IMR-90 (cell line): ENCODE data around the gene CYP8B1. TPM values are rescaled to one million over a fixed set of nuclear protein-coding genes. Genes with fewer than 3 reads are reported as not detected.

Experiments used
- ATAC-seq: fragments of 200-7000 bp; cut with Tn5 transposase; 2 replicates; pipeline ENCODE4 v1.9.1; 2020; ENCODE audit warnings: low read depth, mild to moderate bottlenecking, moderate library complexity
- BruUV-seq: library from RNA; stranded (reverse); fragments of 400-500 nt; replicated peaks from 2 replicates; lab custom pipeline; 2021; lab: Mats Ljungman, UMichigan
- CTCF ChIA-PET: fragments of 300-600 bp; formaldehyde crosslinking; extraction: SDS; loops from one replicate; lab custom pipeline; 2021; ENCODE audit warnings: antibody characterized with exemption; lab: Yijun Ruan, JAX
- POLR2A ChIA-PET: fragments of 300-600 bp; sonication (Branson Sonifier 250); formaldehyde crosslinking; loops from one replicate; lab custom pipeline; 2022; ENCODE audit warnings: antibody characterized with exemption; ENCODE audit not compliant: unreplicated experiment; lab: Charles Lee
- DNase-seq: peaks from one replicate; pipeline ENCODE4 v3.0.0; 2013
- H2AFZ ChIP-seq: replicated peaks from 2 replicates; pipeline ENCODE3; 2013; ENCODE audit warnings: low read length, mild to moderate bottlenecking; ENCODE audit not compliant: poor library complexity
- H2AK5ac ChIP-seq: 2 replicates; pipeline ENCODE4 v1.6.1; 2013; ENCODE audit warnings: low read depth, low read length, inconsistent platforms
- H2AK9ac ChIP-seq: replicated peaks from 2 replicates; pipeline ENCODE3; 2013; ENCODE audit warnings: mild to moderate bottlenecking, low read depth, low read length, moderate library complexity; ENCODE audit not compliant: poor library complexity
- H2BK120ac ChIP-seq: 2 replicates; pipeline ENCODE4 v1.6.1; 2013; ENCODE audit warnings: low read depth, low read length, inconsistent platforms
- H2BK15ac ChIP-seq: 3 replicates; pipeline ENCODE4 v1.6.1; 2013; ENCODE audit warnings: low read depth, low read length, inconsistent platforms
- H2BK20ac ChIP-seq: 2 replicates; pipeline ENCODE4 v1.6.1; 2013; ENCODE audit warnings: low read depth, mild to moderate bottlenecking, inconsistent platforms, low read length, moderate library complexity
- H2BK5ac ChIP-seq: 2 replicates; pipeline ENCODE4 v1.6.1; 2013; ENCODE audit warnings: mild to moderate bottlenecking, low read depth, low read length, inconsistent platforms; ENCODE audit not compliant: poor library complexity, severe bottlenecking
- H3K14ac ChIP-seq: replicated peaks from 2 replicates; pipeline ENCODE4 v1.6.1; 2013; ENCODE audit warnings: low read depth, low read length, inconsistent platforms
- H3K18ac ChIP-seq: 2 replicates; pipeline ENCODE4 v1.6.1; 2013; ENCODE audit warnings: low read depth, low read length, control low read depth
- H3K23ac ChIP-seq: 2 replicates; pipeline ENCODE4 v1.6.1; 2013; ENCODE audit warnings: low read depth, low read length, inconsistent platforms
- H3K27ac ChIP-seq: 2 replicates; pipeline ENCODE4 v1.5.1; 2013; ENCODE audit warnings: mild to moderate bottlenecking, control low read depth, low read length; ENCODE audit not compliant: insufficient read depth
- H3K27me3 ChIP-seq: 2 replicates; pipeline ENCODE4 v1.6.1; 2013; ENCODE audit warnings: low read length; ENCODE audit not compliant: control insufficient read depth, insufficient read depth
- H3K36me3 ChIP-seq: 2 replicates; pipeline ENCODE4 v1.6.1; 2013; ENCODE audit warnings: low read length, mixed read lengths; ENCODE audit not compliant: control insufficient read depth, insufficient read depth
- H3K4ac ChIP-seq: 2 replicates; pipeline ENCODE4 v1.6.1; 2013; ENCODE audit warnings: low read depth, low read length, inconsistent platforms
- H3K4me1 ChIP-seq: 2 replicates; pipeline ENCODE4 v1.6.1; 2013; ENCODE audit warnings: low read length, mixed read lengths; ENCODE audit not compliant: control insufficient read depth, insufficient read depth
- H3K4me2 ChIP-seq: 2 replicates; pipeline ENCODE4 v1.6.1; 2013; ENCODE audit warnings: low read depth, mild to moderate bottlenecking, control low read depth, low read length, moderate library complexity
- H3K4me3 ChIP-seq: 2 replicates; pipeline ENCODE4 v1.5.1; 2013; ENCODE audit warnings: low read depth, mild to moderate bottlenecking, control low read depth, low read length, moderate library complexity; ENCODE audit not compliant: insufficient read depth
- H3K56ac ChIP-seq: 2 replicates; pipeline ENCODE4 v1.6.1; 2013; ENCODE audit warnings: low read length, inconsistent platforms; ENCODE audit not compliant: insufficient read depth; ENCODE audit errors: extremely low read depth
- H3K79me1 ChIP-seq, 2 experiments: 2 replicates each; pipeline ENCODE4 v1.6.1; 2013; ENCODE audit warnings: low read length in 2 of 2, inconsistent platforms in 1 of 2, low read depth in 1 of 2
- H3K9ac ChIP-seq: 2 replicates; pipeline ENCODE4 v1.6.1; 2013; ENCODE audit warnings: low read depth, low read length, control low read depth
- H3K9me1 ChIP-seq: 2 replicates; pipeline ENCODE4 v1.6.1; 2013; ENCODE audit warnings: low read length, inconsistent platforms; ENCODE audit not compliant: insufficient read depth
- H3K9me3 ChIP-seq: 2 replicates; pipeline ENCODE4 v1.6.1; 2013; ENCODE audit warnings: low read length; ENCODE audit not compliant: control insufficient read depth, insufficient read depth
- H4K20me1 ChIP-seq: 2 replicates; pipeline ENCODE4 v1.6.1; 2013; ENCODE audit warnings: low read length, inconsistent platforms; ENCODE audit not compliant: insufficient read depth
- H4K5ac ChIP-seq: 2 replicates; pipeline ENCODE4 v1.6.1; 2013; ENCODE audit warnings: mild to moderate bottlenecking, low read depth, low read length, control low read depth
- H4K8ac ChIP-seq, 2 experiments: 2 replicates each; pipeline ENCODE4 v1.6.1; 2013; ENCODE audit warnings: low read depth in 2 of 2, low read length in 2 of 2, control low read depth in 1 of 2, inconsistent platforms in 1 of 2
- H4K91ac ChIP-seq: 2 replicates; pipeline ENCODE4 v1.6.1; 2013; ENCODE audit warnings: low read depth, low read length, inconsistent platforms; ENCODE audit not compliant: insufficient read depth
- BHLHE40 ChIP-seq: fragments of 150-350 bp; IDR thresholded peaks from 2 replicates; pipeline ENCODE4 v1.6.1; 2016; ENCODE audit warnings: mild to moderate bottlenecking, low read depth, low read length
- CEBPB ChIP-seq: IDR thresholded peaks from 2 replicates; pipeline ENCODE4 v1.6.1; 2012; ENCODE audit warnings: low read depth, low read length, improper control_type of control experiment
- CHD1 ChIP-seq: IDR thresholded peaks from 2 replicates; pipeline ENCODE4 v1.6.1; 2012; ENCODE audit warnings: low read depth, low read length, improper control_type of control experiment
- CTCF ChIP-seq: conservative IDR thresholded peaks from 2 replicates; pipeline ENCODE4 v1.5.1; 2012; ENCODE audit warnings: mild to moderate bottlenecking, low read depth, low read length, improper control_type of control experiment
- ELK1 ChIP-seq: fragments of 150-350 bp; IDR thresholded peaks from 2 replicates; pipeline ENCODE4 v1.6.1; 2016; ENCODE audit warnings: low read depth, mild to moderate bottlenecking, low read length, moderate library complexity, borderline replicate concordance
- FOS ChIP-seq: fragments of 150-350 bp; IDR thresholded peaks from 2 replicates; pipeline ENCODE4 v1.6.1; 2016; ENCODE audit warnings: low read depth, low read length
- MAFK ChIP-seq: IDR thresholded peaks from 2 replicates; pipeline ENCODE4 v1.6.1; 2012; ENCODE audit warnings: low read depth, low read length, improper control_type of control experiment
- MAZ ChIP-seq: IDR thresholded peaks from 2 replicates; pipeline ENCODE4 v1.6.1; 2012; ENCODE audit warnings: low read depth, mild to moderate bottlenecking, low read length, improper control_type of control experiment, moderate library complexity, borderline replicate concordance
- MXI1 ChIP-seq: IDR thresholded peaks from 2 replicates; pipeline ENCODE4 v1.6.1; 2012; ENCODE audit warnings: low read depth, mild to moderate bottlenecking, low read length, moderate library complexity, borderline replicate concordance
- NFE2L2 ChIP-seq: fragments of 150-350 bp; IDR thresholded peaks from 2 replicates; pipeline ENCODE4 v1.6.1; 2016; ENCODE audit warnings: low read depth, mild to moderate bottlenecking, low read length
- POLR2A ChIP-seq: IDR thresholded peaks from 2 replicates; pipeline ENCODE4 v1.6.1; 2012; ENCODE audit warnings: mild to moderate bottlenecking, low read depth, low read length
- RAD21 ChIP-seq: IDR thresholded peaks from 2 replicates; pipeline ENCODE4 v1.6.1; 2012; ENCODE audit warnings: low read length, improper control_type of control experiment
- RCOR1 ChIP-seq: IDR thresholded peaks from 2 replicates; pipeline ENCODE4 v1.6.1; 2012; ENCODE audit warnings: mild to moderate bottlenecking, low read length, improper control_type of control experiment; ENCODE audit not compliant: insufficient replicate concordance
- RFX5 ChIP-seq: IDR thresholded peaks from 2 replicates; pipeline ENCODE4 v1.8.0; 2012; ENCODE audit warnings: low read depth, mild to moderate bottlenecking, low read length, moderate library complexity
- SMC3 ChIP-seq: fragments of 150-350 bp; IDR thresholded peaks from 2 replicates; pipeline ENCODE4 v1.6.1; 2016; ENCODE audit warnings: low read depth, mild to moderate bottlenecking, antibody characterized with exemption, low read length, moderate library complexity
- WGBS, 2 experiments: methylation state at CpG; one replicate each; pipeline versions ENCODE4 v1.1.5 to v1.1.7; 2013; ENCODE audit warnings: missing lambda C conversion rate in 2 of 2; ENCODE audit not compliant: insufficient read length in 1 of 2; ENCODE audit errors: extremely low coverage in 2 of 2; 5-methylcytosine and 5-hydroxymethylcytosine counted together
- dilution Hi-C: fragments of 300-500 bp; cut with HindIII; formaldehyde crosslinking; loops from one replicate; pipeline ENCODE4 v1.14.3; 2018; ENCODE audit warnings: low sequenced_read_pairs; ENCODE audit not compliant: unreplicated experiment
- in situ Hi-C: fragments of 300-500 bp; cut with MboI; formaldehyde crosslinking; loops from 3 replicates; pipeline ENCODE4 v1.14.3; 2019; ENCODE audit warnings: low sequenced_read_pairs, inconsistent platforms, mixed read lengths
- intact Hi-C: fragments of 100-400 bp; cut with micrococcal nuclease; formaldehyde crosslinking; loops from 2 replicates; pipeline ENCODE4 v1.10.0; 2022
- polyA plus RNA-seq, 3 experiments: library from polyadenylated mRNA; depleted of rRNA; stranded (reverse); fragments of >200 nt; gene quantifications; 2 replicates each; pipeline ENCODE4 v1.2.3, GENCODE V29; 2012; ENCODE audit warnings: low replicate concordance in 1 of 3
- total RNA-seq: library from RNA; depleted of rRNA; stranded (reverse); fragments of >200 nt; gene quantifications from 2 replicates; pipeline ENCODE4 v1.2.3, GENCODE V29; 2012

CYP8B1 gene
- total and polyA plus RNA-seq, 2 of the 4 experiments (the other 2 are of a cell fraction), result not detected

DNA sequence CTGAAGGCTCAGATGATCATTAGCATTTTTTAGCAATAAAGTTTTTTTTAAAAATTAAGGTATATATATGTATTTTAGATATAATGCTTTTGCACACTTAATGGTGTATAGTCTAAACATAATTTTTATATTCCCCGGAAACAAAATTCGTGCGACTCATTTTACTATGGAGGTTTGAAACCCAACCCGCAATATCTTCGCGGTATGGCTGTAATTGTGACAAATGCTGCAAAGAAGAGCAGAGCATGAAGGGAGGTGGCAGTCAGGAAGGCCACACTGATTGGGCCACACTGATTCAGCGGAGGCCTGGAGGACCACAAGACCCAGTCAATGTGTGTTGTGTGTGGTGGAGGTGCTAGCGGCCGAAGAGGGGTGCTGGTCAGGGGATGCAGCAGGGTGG is 4.5 kb upstream of the CYP8B1 start (continued):
- no peak for TF ChIP-seq ELK1
- TF ChIP-seq SMC3, result no peak

- Histone ChIP-seq H3K27me3 (peaks cover 12% of the 10 kb centered on the region), H2AK9ac (no peak overlapping the region), H3K56ac (no peak overlapping the region), H3K4me3 (no peak overlapping the region), H3K9ac (no peak overlapping the region), H4K20me1 (no peaks in the 10 kb centered on the region), H3K79me1 (no peaks in the 10 kb centered on the region), H3K18ac (no peak overlapping the region), H2BK15ac (no peak overlapping the region), H2AFZ (no peak overlapping the region), H2BK5ac (no peak overlapping the region), H2BK120ac (no peak overlapping the region), H3K36me3 (no peaks in the 10 kb centered on the region), H3K23ac (no peak overlapping the region), H3K9me3 (no peaks in the 10 kb centered on the region), H4K5ac (no peak overlapping the region), H3K27ac (no peak overlapping the region), H3K14ac (no peak overlapping the region), H3K4ac (no peak overlapping the region), H3K9me1 (no peaks in the 10 kb centered on the region; the same call in 1 of the 2 replicates), H3K4me1 (no peaks in the 10 kb centered on the region), H2AK5ac (no peak overlapping the region), H3K4me2 (no peak overlapping the region), H4K91ac (no peak overlapping the region), H4K8ac (no peak overlapping the region), H2BK20ac (no peak overlapping the region)
- ChIA-PET POLR2A (no interaction called here), CTCF (no interaction called here)
- TF ChIP-seq NFE2L2 (no peak), MXI1 (no peak), CEBPB (no peak), FOS (no peak), RCOR1 (no peak), MAZ (no peak), CTCF (no peak), BHLHE40 (no peak), RFX5 (no peak), SMC3 (no peak), POLR2A (no peak), MAFK (no peak), CHD1 (no peak), RAD21 (no peak)
- ATAC-seq, result no peak
- WGBS, 2 experiments, result no CpG with 5 or more reads among the region's 2 CpGs
- intact Hi-C loops, result no loop called here
- dilution Hi-C loops, result no loop called here
- no peak for DNase-seq
- BruUV-seq, result no TSS peak
- in situ Hi-C loops, result loop anchor here (10.0 kb wide), 1 partner anchor 93 kb away; no protein-coding TSS in a partner anchor
Measured at GRCh38 chr3:42877881-42878280, 2.2 kb upstream of the CYP8B1 start.
